PC-9 (cell line): ENCODE results near the gene KIF5A.

Experiments
- EZH2 ChIP-seq: fragments of 200-600 bp; sonication (generic); IDR thresholded peaks from 2 replicates; pipeline ENCODE4 v1.8.0; 2017; ENCODE audit warnings: antibody characterized with exemption, low read depth
- TF ChIP-seq, protein P1 (sequence below): fragments of 200-600 bp; sonication (generic); conservative IDR thresholded peaks from 2 replicates; pipeline ENCODE4 v1.6.1; 2017; ENCODE audit warnings: mixed run types, antibody characterized with exemption, mild to moderate bottlenecking, moderate library complexity

- TF ChIP-seq, protein P1, sequence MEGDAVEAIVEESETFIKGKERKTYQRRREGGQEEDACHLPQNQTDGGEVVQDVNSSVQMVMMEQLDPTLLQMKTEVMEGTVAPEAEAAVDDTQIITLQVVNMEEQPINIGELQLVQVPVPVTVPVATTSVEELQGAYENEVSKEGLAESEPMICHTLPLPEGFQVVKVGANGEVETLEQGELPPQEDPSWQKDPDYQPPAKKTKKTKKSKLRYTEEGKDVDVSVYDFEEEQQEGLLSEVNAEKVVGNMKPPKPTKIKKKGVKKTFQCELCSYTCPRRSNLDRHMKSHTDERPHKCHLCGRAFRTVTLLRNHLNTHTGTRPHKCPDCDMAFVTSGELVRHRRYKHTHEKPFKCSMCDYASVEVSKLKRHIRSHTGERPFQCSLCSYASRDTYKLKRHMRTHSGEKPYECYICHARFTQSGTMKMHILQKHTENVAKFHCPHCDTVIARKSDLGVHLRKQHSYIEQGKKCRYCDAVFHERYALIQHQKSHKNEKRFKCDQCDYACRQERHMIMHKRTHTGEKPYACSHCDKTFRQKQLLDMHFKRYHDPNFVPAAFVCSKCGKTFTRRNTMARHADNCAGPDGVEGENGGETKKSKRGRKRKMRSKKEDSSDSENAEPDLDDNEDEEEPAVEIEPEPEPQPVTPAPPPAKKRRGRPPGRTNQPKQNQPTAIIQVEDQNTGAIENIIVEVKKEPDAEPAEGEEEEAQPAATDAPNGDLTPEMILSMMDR = no peak
- no peak for TF ChIP-seq EZH2
Measured at GRCh38 chr12:57528831-57529555, 20.9 kb upstream of the KIF5A start.
